GM21360 (cell line): Measurements from ENCODE around the gene SLC49A4.

Experiments
- ATAC-seq: cut with Tn5 transposase; IDR thresholded peaks from one replicate; pipeline ENCODE4 v1.9.1; 2021; ENCODE audit warnings: mild to moderate bottlenecking, moderate library complexity; ENCODE audit not compliant: unreplicated experiment

SLC49A4 gene

GRCh38 chr3:122898298-122898697 is 103.4 kb downstream of the SLC49A4 start:
- no peak for ATAC-seq

GRCh38 chr3:122902326-122902725 is 107.5 kb downstream of the SLC49A4 start:
- ATAC-seq, result no peak

GRCh38 chr3:122903171-122903570 is 108.3 kb downstream of the SLC49A4 start:
- no peak for ATAC-seq

GRCh38 chr3:122907471-122907870 is 112.6 kb downstream of the SLC49A4 start:
- ATAC-seq, result no peak

- ATAC-seq, result no peak
Observed at GRCh38 chr3:122908251-122908650, 113.4 kb downstream of the SLC49A4 start.

- no peak for ATAC-seq
Observed at GRCh38 chr3:122911901-122912300, 117.0 kb downstream of the SLC49A4 start.

GRCh38 chr3:122912772-122913538 is 118.1 kb downstream of the SLC49A4 start:
- no peak for ATAC-seq

GRCh38 chr3:122913539-122914100 is 118.8 kb downstream of the SLC49A4 start:
- no peak for ATAC-seq

- no peak for ATAC-seq
Observed at GRCh38 chr3:122915300-122916055, 120.6 kb downstream of the SLC49A4 start.

- no peak for ATAC-seq
Observed at GRCh38 chr3:122916084-122916483, 121.2 kb downstream of the SLC49A4 start.

GRCh38 chr3:122916580-122916979 is 121.7 kb downstream of the SLC49A4 start:
- ATAC-seq, result peak; percentile 51

GRCh38 chr3:122917412-122917811 is 122.5 kb downstream of the SLC49A4 start:
- ATAC-seq, result no peak

GRCh38 chr3:122918576-122919290 is 123.9 kb downstream of the SLC49A4 start:
- ATAC-seq, result no peak

- no peak for ATAC-seq
Observed at GRCh38 chr3:122919291-122919610, 124.4 kb downstream of the SLC49A4 start.

GRCh38 chr3:122920986-122921385 is 126.1 kb downstream of the SLC49A4 start:
- no peak for ATAC-seq

GRCh38 chr3:122921791-122922651 is 127.2 kb downstream of the SLC49A4 start:
- ATAC-seq, result peak; percentile 55

GRCh38 chr3:122923611-122924010 is 128.7 kb downstream of the SLC49A4 start:
- no peak for ATAC-seq

- ATAC-seq, result no peak
Observed at GRCh38 chr3:122924056-122924455, 129.2 kb downstream of the SLC49A4 start.

GRCh38 chr3:122925756-122926155 is 130.9 kb downstream of the SLC49A4 start:
- no peak for ATAC-seq

GRCh38 chr3:122926322-122926721 is 131.5 kb downstream of the SLC49A4 start:
- ATAC-seq, result no peak
